HG03039 (cell line): ENCODE data around the gene SELENOS.

ENCODE experiments used
- ATAC-seq: cut with Tn5 transposase; IDR thresholded peaks from one replicate; pipeline ENCODE4 v1.9.1; 2021; ENCODE audit warnings: mild to moderate bottlenecking, moderate library complexity; ENCODE audit not compliant: unreplicated experiment

Gene SELENOS

DNA sequence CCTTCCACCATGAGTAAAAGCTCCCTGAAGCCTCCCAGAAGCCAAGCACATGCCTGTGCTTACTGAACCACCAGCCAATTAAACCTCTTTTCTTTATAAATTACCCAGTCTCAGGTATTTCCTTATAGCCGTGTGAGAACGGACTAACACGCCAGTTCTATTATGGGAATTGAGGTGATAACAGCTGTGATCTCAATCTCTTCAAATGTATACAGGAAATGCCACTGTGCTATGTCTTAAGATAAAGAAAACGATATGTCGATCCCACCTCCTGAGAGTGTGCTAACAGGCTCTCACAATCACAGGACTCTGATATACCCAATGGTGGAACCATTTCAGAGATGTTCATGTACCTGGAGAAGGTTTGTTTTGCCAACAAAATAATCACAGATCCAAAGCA, 51.6 kb downstream of the SELENOS start:
- ATAC-seq = no peak
